ENCODE measurements around the gene MFRP.

DNA sequence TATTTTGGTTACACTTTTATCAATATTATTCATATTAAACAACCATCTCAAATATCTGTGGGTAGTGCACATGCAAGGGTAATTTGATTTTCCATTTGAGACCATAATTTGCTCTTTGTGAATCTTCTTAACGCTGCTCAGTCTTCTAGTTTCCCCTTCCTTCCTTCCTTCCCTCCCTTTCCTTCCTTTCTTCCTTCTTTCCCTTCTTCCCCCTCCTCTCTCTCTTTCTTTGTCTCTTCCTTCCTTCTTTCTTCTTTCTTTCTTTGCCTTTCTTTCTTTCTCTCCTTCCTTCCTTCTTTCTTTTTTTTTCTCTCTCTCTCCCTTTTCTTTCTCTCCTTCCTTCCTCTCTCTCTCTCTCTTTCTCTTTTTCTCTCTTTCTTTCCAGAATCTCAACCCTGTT, 16.3 kb downstream of the MFRP start:
- TF ChIP-seq, protein P1, sequence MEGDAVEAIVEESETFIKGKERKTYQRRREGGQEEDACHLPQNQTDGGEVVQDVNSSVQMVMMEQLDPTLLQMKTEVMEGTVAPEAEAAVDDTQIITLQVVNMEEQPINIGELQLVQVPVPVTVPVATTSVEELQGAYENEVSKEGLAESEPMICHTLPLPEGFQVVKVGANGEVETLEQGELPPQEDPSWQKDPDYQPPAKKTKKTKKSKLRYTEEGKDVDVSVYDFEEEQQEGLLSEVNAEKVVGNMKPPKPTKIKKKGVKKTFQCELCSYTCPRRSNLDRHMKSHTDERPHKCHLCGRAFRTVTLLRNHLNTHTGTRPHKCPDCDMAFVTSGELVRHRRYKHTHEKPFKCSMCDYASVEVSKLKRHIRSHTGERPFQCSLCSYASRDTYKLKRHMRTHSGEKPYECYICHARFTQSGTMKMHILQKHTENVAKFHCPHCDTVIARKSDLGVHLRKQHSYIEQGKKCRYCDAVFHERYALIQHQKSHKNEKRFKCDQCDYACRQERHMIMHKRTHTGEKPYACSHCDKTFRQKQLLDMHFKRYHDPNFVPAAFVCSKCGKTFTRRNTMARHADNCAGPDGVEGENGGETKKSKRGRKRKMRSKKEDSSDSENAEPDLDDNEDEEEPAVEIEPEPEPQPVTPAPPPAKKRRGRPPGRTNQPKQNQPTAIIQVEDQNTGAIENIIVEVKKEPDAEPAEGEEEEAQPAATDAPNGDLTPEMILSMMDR (conservative IDR thresholded peaks at IDR 0.05): no peak
- no peak for TF ChIP-seq ZFX (IDR thresholded peaks at IDR 0.05)
